Femur (tissue), 1 donor: ENCODE results near the gene PRDM8.
"Not testable (repeated sequence)": the region's sequence is repeated elsewhere in the genome, so short reads cannot be mapped to it uniquely, and the experiment has no call there.

ENCODE experiments used
- DNase-seq: peaks from one replicate; pipeline ENCODE4 v3.0.0-alpha.2; 2017

PRDM8 gene

GRCh38 chr4:80231180-80231579 lies 33.9 kb downstream of the PRDM8 start:
- no peak for DNase-seq

DNA sequence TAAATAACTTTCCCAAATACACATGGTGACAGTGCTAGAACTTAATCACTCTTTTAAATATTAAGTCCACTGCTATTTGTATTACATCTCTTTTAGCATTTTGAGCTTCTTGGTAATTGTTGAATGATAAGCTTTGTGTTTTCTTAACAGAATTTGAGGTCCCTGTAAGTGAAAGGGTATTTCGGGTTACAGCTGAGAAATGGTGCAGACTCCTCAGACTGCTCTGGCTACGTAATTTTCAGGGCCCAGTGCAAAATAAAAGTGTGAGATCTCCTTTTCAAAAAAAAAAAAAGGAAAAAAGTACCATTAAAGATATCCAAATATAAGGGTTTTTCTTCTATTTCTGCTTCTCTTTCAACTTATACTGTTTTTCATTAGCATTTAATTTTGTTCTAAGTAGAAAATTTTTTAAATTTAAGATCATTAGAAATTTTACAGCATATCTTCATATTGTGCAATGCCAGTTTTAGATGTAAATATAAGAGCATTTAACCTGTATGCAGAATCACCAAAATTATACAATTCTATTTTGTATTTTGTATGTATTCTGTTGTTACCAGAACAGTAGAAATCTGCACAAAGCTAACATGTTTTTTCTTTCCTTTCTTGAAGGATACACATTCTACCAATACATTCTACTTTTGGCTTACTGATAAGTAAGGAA lies 35.5 kb downstream of the PRDM8 start:
- DNase-seq = no peak

DNA sequence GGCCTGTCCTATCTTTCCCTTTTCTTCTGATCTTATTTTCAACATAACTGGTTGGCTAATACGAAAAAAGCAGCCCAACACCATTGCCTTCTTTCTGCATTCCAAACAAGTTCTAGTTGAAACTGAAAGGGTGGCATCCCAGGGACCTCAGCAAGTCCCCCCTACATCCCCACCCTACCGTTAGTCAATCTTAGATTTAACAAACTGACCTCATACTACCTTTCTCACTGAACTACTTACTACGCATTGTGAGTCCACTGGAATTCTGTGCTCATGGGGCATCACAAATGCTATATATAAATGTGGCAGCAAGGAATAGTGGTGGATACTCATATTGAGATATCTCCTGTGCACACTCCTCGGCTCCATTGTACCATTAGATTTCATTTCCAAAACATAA lies 36.1 kb downstream of the PRDM8 start:
- DNase-seq = no peak

- no peak for DNase-seq
These were observed 38.1 kb downstream of the PRDM8 start for GRCh38 chr4:80235451-80235850.

- DNase-seq = no peak
These were observed 40.7 kb downstream of the PRDM8 start for GRCh38 chr4:80237992-80238391.

DNA sequence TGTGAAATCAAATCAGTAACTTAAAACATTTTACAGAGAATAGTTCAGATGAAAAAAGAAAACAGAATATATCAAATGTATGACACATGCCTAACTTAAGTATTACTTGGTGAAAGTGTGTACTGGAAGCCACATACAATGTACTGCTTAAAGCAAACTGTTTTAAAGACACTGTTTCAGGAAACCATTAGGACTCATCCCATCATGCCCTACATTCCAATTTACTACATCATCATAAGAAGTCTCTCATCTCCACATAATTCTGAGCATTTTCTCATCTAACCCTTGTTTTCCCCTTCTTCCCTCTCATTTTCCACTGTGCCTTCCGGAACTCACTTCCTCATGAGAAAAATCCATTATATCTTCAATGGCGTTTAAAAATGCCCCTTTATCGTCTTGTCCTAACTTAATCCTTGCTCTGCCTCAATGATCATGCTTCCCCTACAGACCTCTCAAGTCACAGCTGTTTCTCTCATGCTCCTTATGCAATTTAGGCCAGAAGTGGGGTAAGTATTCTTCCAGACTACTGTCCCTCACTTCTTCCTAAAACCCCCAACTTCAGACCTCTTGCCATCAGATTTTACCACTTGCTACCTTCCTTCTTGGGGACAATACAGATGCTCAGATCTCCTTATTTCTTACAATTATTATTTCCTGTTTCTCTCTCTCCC lies 42.3 kb downstream of the PRDM8 start:
- DNase-seq = no peak

DNA sequence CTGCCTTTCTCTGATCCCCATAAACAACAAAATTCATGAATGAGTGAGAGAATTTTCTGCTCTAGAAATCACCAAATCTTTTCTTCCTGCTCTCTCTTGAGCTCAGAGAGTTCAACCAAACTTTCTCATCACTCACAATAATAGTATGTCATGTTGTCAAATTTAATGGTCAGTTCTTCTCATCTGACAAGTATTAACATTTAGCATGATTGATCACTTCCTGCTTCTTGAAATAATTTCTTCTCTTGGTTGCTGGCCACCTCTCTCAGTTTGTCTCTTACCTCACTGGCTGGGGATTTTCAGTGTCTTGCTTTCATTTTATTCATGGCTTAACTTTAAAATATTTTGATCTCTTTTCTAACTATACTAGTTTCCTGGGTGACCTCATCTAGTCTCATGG lies 43.7 kb downstream of the PRDM8 start:
- no peak for DNase-seq

DNA sequence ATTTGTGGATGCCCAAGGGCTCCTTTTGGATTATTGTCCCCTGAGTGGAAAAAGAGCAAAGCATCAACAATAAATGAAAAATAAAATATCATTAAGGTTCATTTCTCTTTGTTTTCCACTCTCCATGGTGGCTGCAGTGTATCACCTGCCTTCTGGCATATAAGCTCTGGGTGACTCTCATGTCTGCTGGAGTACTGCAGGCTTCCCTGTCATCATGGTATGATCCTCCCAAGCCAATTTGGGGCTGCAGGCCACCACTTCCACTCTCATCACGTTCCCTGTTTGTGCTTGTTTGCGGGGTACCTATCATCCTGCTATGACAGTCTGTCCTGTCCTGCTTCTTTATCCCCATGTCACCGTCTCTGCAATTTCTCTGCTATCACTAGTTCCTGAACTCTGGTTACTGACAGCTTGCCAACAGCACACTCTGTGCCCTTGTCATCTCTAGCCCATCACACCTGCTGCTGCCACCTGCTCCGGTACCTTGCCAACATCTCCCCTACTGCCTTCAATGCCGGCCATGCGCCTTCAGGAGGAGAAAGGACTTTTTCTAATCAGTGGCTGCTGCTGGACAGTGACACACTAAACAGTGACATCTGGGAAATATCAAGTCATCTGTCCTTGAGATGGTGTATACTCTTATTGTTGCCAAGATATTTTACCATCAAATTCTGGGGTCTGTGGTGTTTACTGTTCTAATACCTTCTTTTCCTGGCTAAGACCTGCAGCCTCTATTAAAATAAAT lies 46.1 kb downstream of the PRDM8 start:
- DNase-seq = no peak

GRCh38 chr4:80247484-80247883 lies 50.2 kb downstream of the PRDM8 start:
- DNase-seq = not testable (repeated sequence)

DNA sequence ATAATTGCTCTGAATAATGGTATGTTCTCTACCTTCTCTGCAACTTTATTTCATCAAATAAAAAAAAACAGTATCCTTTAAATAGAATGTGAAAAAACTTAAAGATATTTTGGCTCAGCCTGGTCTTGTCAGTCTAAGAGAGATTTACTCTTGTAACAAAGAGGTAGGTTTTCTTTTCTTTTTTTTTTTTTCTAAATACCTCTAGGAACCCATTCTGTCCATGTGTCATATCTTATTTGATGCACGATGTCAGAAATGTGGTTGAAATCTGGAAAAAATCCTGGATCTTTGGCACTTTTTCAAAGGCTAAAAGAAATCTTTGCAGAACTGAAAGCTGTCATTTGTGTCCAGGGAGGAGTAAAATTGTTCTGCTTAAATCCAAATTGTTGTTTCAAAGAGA lies 51.8 kb downstream of the PRDM8 start:
- DNase-seq = no peak

DNA sequence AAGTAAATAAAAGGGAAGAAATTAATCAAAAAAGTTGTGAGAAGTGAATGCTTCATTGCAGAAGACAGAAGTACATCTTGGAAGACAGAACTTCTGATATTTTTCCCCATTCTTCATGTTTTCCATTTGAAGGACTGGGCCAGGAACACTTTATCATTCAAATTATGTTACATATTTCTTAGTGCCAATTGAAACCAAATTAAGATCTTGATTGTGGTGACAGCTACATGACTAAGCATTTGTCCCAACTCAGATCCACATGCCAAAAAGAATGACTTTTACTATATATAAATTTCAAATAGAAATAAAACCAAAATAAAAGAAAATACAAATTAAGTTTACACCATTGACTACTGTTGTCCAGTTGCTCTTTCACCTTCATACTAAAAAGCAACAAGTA lies 55.1 kb downstream of the PRDM8 start:
- DNase-seq = no peak

GRCh38 chr4:80252953-80253352 lies 55.6 kb downstream of the PRDM8 start:
- DNase-seq = no peak

- DNase-seq = no peak
These were observed 56.2 kb downstream of the PRDM8 start for GRCh38 chr4:80253510-80253909.
